GM18502 (cell line): ENCODE results near the gene CUL1.
"Not testable (repeated sequence)": the region's sequence is repeated elsewhere in the genome, so short reads cannot be mapped to it uniquely, and the experiment has no call there.

Source experiments
- ATAC-seq: cut with Tn5 transposase; IDR thresholded peaks from one replicate; pipeline ENCODE4 v1.9.1; 2021; ENCODE audit warnings: mild to moderate bottlenecking; ENCODE audit not compliant: unreplicated experiment, poor library complexity

CUL1 gene

DNA sequence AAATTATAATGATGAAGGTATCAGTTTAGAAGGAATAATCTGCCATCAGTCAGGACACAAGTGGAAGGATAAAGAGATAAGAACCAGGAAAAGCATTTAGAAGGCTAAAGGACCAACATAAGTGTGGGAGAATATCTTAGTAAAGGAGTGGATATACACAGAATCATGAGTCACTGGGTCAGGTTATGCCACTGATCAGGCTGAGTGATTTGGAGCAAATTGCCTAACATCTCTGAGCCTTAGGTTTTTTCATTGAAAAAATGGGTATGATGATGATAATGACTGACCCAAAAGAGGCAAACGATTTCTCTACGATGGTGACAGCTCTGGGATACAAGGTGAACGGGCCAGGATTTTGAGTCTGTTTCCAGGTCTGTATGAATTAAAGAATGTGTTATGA lies 2.8 kb upstream of the CUL1 start:
- ATAC-seq, result no peak

DNA sequence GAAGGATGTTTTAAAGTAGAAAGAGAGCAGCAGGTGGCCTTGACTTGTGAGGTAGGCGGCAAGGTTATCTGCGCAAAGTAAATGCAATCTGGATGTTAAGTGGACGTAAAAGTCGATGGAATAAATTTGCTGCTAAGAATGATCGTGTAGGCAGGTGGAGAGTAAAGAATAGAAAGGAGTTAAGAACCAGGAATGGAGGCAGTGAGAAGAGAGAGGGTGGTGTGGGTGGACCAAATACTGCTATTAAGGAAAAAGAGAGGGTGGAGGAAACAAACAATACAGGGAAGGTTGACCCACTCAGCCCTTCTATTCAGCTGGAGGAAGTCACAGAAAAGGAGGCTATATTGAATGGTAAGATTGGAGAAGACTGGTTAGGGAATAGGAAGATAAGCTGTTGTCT lies 1.9 kb upstream of the CUL1 start:
- no peak for ATAC-seq

DNA sequence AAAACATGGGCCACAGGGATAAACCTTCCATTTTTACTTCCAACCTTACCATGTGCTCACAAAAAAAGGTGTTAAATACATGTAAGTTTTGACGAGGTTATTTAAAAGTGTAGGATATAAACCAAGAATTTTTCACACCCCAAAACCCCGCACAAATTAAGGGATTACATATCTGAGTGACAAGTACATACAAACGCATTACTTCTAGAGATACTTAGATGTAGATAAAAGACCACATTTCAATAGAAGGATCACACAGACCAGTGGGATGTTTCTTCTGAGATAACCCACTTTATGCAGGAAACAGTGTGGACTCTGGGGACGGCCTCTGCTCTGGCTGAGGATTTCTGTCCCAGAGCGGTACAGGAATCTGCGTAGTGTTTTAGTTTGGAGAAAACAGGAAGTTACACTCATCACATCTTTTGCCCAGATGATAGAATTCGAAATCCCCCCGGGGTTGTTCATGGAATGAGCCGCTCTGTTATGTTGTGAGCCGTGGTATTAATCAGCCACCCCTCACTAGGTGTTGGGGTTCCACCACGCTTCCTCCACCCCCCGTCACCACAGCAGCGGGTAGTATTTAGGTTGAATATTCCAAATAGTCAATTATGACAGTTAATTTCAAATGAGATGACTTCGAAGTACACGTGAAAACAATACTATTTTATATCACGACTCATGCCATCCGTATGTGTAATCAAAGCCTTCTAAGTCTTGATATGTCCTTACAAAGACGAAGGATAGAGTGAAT lies 1.3 kb upstream of the CUL1 start:
- no peak for ATAC-seq

DNA sequence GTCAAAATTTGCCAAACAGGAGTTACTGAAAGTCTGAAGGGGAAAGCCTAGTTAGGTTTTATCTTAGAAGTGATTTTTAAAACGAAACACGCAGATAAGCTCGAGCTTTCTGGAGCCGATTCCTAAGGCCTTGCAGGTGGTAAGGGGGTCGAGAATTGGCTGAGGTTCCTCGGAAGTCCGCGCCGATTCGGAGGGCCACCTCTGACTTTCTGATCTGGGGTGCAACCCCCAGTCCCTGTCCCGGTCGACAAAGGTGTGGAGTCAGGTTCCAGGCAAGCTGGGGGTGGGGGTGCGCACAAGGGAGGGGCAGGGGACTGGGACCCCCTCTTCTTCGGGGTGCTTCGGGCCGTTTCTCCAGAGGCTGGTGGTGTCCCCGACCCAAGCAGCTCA lies 701 bp upstream of the CUL1 start:
- ATAC-seq, result peak; percentile 0

DNA sequence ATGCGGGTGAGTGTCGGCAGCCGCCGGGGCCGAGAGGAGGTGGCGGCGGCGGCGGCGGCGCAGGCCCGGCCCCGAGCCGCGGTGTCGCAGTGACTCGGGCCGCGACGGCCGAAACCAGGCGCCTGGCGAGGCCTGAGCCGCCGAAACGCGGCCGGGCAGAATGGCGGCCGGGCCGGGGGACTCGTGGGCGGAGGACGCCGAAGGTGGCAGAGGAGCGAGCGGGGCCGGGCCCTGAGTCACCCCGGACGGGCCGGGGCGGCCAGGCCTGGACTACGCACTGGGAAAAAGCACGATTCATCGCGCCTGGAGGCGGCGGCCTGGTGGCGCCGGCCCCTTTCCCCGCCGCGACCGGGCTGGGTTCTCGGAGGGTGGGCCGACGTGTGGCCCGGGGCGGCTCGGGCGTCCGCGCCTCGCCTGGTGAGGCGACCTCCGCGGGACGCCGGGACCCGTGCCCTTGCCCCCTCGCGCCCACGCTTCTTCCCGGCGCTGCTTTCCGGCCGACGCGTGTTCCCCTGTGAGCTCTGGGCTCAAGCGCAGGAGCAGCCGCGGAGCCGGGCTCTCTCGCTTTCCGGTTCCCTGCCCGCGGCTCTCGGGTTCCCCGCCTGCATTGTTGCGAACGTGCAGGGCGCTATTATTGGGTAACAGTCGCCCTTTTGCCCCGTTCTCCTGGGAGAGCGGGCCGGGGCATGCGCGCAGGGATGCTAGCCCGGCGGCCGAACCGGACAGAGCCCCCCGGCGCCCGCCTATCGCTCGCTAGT lies 500 bp downstream of the CUL1 start:
- peak; percentile 40 for ATAC-seq

DNA sequence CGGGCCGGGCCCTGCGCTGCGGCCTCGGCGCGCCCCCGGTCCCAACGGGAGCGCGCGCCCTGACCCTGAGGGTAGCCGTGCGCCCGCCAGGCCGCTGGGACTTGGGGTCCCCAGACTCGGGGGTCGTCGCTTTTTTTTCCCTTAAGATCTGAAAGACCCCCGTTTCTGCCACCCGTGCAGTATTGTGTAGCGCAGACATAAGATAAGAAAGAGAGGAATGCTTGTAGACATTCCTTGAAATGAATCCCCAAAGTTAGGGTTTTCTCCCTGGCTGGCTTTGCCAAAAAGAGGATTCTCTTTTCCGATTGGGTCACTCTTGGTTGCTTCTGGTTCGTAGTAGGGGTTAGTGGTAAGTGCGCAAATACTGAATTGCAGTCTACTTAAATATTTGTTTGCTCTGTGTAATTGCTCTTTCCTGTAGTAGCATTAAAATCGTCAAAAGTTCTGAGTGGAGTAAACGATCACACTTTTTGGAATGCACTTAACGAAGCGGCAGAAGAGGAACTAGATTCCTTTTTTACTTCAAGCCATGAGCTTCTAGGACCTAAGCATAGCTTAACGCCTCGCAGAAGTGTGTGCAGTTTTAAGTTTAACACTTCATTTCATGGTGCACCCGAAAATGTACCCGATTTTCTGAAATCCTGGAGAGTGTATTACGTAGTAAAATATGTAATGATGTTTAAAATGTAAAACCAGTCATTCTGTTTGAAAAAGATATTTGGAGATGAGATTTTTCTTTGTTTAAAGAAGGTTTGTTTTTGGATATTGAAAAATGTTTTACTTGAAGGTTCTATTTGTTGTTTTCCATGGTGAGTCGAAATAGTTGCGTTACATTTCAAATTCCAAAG lies 1.3 kb downstream of the CUL1 start:
- peak; percentile 34 for ATAC-seq

DNA sequence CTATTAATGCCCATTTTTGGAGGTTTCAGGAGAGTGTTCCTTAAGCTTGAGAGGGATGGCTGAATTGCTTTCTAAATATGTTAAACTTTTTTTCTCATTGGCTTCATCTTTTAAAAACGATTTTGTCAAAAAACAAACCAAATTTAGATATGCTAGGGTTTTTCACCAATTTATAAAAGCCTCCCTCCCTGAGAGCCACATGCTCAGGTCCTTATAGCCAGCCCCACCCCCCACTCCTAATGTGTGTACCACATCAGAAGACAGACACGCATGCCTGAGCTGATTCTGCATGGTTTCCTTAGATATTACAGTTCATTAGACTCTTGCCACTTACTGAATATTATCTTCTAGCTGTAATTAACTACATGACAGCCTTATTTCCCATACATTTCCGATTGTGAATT lies 2.0 kb downstream of the CUL1 start:
- no peak for ATAC-seq

DNA sequence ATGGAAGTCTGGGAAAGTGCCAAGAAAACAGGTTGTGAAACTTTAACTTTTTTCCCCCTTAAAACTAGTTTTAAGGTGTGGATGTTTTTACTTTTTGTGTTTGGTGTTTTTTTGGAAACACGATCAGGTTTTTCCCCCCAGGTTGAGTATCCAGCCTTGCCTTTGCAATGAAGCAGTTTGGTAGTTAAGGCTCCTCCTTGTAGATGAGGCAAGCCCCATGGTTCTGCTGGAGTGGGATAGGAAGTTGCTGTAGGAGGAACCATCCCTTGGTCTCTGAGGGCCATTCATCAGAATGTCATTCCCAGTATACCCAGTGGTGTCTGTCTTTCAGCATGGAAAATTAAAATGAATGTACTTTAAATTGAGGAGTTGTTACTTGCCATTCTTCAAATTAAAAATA lies 2.7 kb downstream of the CUL1 start:
- ATAC-seq, result no peak

DNA sequence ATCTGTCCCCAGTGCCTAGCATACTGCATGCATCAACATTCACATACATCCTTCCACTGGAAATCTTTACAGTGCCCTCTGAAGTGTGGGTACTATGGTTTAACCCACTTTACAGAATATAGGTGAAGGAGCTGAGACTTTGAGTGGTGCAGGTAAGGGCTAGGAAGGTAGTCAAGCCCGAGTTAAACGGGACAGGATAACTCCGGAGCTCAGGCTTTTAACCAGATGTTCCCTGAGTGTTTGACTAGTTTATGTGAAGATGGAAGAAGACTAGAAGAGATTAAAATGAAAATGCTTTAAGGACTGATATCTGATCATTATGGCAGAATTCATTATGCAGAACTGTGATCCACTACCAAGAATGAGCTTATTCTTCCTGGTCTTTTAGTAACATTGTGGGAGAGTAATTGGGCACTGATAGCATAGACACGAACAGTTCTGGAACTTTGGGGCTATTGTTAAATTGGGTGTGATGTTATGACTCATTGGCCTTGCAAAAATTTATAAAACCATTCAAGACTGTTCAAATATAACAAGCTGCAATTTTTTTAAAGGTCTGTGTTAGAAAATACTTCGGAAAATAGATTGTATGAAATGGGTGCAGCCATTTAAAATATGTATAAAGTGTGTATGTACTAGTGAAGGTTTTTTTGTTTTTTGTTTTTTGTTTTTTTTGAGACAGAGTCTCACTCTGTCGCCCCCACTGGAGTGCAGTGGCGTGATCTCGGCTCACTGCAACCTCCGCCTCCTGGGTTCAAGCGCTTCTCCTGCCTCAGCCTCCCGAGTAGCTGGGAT lies 4.4 kb downstream of the CUL1 start:
- no peak for ATAC-seq

DNA sequence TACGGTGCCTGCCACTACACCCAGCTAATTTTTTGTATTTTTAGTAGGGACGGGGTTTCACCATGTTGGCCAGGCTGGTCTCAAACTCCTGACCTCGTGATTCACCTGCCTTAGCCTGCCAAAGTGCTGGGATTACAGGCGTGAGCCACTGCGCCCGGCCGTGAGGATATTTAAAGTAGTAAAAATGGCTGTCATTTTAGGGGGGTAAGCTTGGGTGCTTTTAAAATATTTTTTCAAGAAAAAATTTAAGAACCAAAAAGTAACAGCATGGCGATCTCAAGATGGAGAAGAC lies 4.9 kb downstream of the CUL1 start:
- not testable (repeated sequence) for ATAC-seq

DNA sequence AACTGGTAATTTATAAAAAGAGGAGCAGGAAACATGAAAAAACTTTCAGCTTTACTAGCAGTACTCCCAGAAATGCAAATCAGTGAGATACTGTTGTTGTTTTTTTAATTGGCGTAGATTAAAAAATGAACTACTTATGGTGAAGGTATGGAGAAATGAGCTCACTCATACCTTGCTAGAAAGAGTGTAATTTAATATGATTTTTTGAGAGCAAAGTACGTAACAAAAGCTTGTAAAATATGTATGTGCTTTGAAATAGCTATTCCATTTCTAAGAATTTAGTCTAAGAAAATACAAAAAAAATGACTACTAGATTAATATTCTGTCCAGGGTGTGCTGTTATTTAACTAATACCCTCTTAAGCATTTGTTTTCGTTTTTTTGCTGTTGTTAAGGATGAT lies 5.5 kb downstream of the CUL1 start:
- ATAC-seq, result no peak

DNA sequence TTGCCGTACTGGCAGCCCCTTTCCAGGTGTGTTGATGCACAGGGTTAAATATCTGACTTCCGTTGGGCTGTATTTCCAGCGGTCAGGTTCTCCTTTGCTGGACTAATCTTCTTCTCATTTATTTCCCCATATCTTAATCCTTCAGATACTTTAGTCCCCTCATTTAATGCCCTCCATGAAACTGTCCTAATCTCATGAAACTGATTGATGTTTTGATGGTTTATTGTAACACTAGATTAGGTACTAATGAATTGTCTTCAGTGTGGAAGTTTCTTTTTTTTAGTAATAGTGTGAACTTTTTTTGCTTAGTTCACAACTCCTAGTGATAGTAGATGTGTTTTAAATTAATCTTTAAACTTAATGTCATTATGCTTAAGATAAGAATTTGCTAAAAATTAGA lies 6.3 kb downstream of the CUL1 start:
- ATAC-seq, result no peak

DNA sequence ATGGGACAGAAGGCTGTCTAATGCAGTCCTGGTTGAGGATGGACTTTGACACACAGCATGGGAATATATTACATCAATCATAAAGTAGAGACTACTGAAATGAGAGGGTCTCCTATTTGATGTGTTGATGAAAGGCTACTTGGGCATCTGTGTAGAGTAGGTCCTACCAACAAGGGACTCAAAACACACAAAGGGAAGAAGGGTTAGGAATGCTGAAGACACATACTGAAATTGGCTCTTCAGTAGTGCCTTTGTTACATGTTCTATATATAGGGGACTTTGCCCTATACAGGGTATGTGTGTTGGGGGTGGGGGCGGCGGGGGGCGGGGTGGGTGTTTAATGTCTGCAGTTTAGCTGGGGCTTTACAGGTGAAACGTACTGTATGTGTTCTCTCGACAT lies 7.7 kb downstream of the CUL1 start:
- ATAC-seq, result no peak

DNA sequence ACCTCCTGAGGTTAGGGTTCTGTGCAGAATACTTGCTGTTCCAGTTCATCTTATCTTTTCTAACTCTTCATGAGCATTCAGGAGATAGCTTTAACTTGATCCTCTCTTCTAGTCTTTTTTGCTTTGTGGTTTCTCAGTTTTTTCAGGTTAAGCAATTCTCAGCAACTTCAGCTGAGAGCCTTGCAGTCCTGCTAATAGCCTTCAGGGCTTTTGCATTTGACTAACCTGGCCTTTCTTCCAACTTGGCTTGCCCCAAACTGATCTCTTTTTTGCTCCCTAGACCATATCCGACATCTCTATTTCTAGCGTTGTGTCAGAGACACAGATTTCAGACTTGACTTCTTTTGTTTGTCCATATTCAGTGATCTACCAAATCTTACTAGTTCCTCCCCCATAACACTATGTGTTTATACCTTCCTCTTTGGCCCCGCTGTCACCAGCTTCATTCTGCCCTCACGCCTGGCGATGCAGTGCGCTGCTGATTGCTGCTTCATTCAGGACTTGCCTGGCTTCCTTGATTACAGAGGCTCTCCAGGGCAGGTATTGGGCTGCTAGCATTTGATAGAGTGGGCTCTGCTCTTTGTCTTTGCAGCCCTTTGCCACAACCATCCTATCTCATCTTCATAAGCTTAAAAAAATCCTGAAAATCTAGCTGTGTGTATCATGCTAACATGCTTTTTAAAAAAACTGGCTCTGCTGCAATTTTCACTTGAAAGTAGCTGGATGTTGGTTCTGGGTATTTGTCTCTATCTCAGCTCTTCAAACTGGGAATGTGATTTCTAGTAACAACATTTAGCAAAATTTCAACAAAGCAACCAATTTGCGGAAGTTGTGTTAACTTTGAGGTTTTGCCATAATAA lies 9.6 kb downstream of the CUL1 start:
- no peak for ATAC-seq

DNA sequence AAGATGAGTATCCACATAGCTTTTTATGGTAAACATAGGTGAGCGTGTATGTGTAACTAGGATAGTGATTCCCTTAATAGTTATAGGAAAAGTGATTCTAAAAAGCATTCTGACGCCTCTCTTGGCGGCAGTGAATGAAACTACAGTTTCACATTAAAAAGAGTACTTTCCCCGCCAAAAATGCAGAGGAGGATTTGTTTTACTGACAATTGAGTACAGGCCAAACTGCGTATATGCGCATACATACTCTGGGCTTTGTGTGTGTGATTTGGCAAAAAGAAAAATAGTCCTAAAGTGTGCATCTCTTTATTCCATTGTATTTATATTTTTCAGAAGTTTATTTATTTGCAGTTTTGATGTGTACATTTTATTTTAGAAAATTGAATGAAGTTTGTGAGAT lies 10.3 kb downstream of the CUL1 start:
- ATAC-seq, result no peak

DNA sequence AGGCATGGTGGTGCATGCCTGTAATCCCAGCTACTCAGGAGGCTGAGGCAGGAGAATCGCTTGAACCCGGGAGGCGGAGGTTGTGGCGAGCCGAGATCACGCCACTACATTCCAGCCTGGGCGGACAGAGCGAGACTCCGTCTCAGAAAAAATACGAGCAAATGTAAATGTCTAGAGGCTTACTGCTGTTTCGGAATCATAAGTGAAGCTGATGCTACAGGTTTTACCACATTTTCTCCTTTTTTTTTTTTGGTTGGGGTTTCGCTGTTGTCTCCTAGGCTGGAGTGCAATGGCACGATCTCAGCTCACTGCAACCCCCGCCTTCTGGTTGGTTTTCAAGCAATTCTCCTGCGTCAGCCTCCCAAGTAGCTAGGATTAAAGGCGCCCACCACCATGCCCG lies 11.7 kb downstream of the CUL1 start:
- not testable (repeated sequence) for ATAC-seq

DNA sequence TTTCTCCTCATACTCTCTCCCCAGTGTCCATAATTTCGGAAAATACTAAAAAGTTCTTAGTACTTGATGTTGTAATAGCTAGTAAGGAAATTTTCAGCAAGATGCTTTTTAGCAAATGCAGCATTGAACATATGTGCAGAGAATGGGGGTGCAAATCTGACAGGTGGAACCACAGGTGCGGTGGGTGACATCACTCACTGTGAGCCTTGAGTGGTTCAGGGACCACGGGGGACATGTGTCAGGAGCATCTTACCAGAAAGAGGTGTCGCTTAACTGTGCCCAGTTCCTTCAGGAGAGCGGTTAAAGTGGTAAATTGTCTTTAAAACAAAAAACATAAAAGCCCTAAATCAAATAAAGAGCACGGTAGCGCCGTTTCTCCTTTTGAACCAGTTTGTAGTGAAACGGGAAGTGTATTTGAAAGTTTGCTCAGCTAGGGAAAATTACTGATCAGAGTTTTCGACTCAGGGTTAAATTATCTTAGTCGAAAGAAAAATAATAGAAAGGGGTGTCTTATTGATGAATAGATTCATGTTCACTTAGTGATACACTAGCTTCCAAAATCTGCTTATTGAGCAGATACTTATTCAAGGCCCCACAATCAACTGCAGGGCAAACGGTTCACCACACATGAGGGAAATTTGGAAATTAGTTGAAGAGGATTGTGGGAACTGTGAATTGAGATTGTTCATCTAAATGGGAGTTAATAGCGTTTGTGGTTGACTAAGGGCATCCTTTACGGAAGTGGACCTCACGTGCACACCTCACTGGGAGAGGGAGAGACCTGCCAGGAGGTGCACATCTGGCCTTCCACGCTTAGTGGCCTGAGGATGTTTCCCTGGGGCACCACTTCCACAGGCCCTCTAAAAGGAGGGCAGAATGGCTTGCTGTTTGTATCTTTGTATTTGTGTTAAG lies 12.7 kb downstream of the CUL1 start:
- peak; percentile 58 for ATAC-seq

DNA sequence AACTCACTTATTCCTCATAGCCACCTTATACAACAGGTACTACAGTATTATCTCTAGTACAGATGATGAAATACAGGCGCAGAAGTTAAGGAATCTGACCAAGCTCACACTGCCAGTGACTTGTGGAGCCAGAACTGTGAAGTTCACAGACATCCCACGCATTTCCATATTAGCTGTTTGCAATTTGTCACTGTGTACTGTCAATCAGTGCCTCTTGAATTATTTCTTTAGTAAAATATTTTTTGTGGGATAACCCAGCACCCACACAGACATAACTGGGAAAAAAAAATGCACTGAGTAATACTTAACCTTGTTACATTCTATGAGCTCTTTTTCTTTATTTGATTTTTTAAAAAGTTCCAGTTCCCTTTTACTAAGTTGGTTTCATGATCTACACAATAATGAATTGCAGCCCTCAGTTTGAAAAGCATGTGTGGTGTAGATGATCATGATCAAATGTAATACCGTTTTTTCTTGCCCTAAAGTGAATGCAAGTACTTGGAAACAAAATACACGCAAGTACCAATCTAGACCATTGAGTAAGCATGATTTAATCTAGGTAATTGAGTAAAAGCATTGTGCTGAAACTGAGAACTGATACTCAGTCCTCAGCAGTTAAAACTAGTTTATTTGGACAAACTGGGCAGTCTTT lies 14.1 kb downstream of the CUL1 start:
- ATAC-seq, result no peak
